HepG2 (cell line): ENCODE measurements around the gene TRMU. TPM values are rescaled to one million over a fixed set of nuclear protein-coding genes. Genes with fewer than 3 reads are reported as not detected.

Experiments used
- ATF3 ChIP-seq: sonication (generic); formaldehyde crosslinking; IDR thresholded peaks from 2 replicates; pipeline ENCODE4 v1.4.0; 2020; ENCODE audit warnings: missing genetic modification reagents
- BHLHE40 ChIP-seq: IDR thresholded peaks from 2 replicates; pipeline ENCODE4 v1.6.1; 2011; ENCODE audit warnings: low read length, improper control_type of control experiment
- E2F1 ChIP-seq: sonication (generic); formaldehyde crosslinking; IDR thresholded peaks from 2 replicates; pipeline ENCODE4 v1.5.0; 2020; ENCODE audit warnings: missing genetic modification reagents
- ETV6 ChIP-seq: sonication (generic); formaldehyde crosslinking; conservative IDR thresholded peaks from 2 replicates; pipeline ENCODE4 v1.4.0; 2020; ENCODE audit warnings: missing genetic modification reagents
- HES4 ChIP-seq: sonication (generic); formaldehyde crosslinking; IDR thresholded peaks from 2 replicates; pipeline ENCODE4 v1.9.0; 2021; ENCODE audit warnings: mild to moderate bottlenecking, missing genetic modification reagents, borderline replicate concordance
- HIC2 ChIP-seq: sonication (generic); formaldehyde crosslinking; IDR thresholded peaks from 2 replicates; pipeline ENCODE4 v1.9.0; 2022; ENCODE audit warnings: low read depth, missing genetic modification reagents
- IRF1 ChIP-seq: sonication (generic); formaldehyde crosslinking; IDR thresholded peaks from 2 replicates; pipeline ENCODE4 v1.4.0; 2020; ENCODE audit warnings: low read depth, mild to moderate bottlenecking, missing genetic modification reagents
- RELA ChIP-seq: sonication (generic); formaldehyde crosslinking; IDR thresholded peaks from 2 replicates; pipeline ENCODE4 v1.4.0; 2020; ENCODE audit warnings: missing genetic modification reagents
- SNAI1 ChIP-seq: sonication (generic); formaldehyde crosslinking; IDR thresholded peaks from 2 replicates; pipeline ENCODE4 v1.5.0; 2020; ENCODE audit warnings: mild to moderate bottlenecking, missing genetic modification reagents, borderline replicate concordance
- TAF15 ChIP-seq: fragments of 200-400 bp; formaldehyde crosslinking; IDR thresholded peaks from one replicate; pipeline ENCODE4 v1.6.1; 2018; ENCODE audit warnings: mild to moderate bottlenecking, low read depth, low read length; ENCODE audit not compliant: poor library complexity, severe bottlenecking
- TCF7 ChIP-seq: sonication (generic); IDR thresholded peaks from 2 replicates; pipeline ENCODE4 v1.6.1; 2016; ENCODE audit warnings: antibody characterized with exemption, low read depth
- XRCC5 ChIP-seq: fragments of 200-400 bp; formaldehyde crosslinking; optimal IDR thresholded peaks from 2 replicates; pipeline ENCODE3; 2017; ENCODE audit warnings: mild to moderate bottlenecking, low read length
- ZBTB4 ChIP-seq: sonication (generic); formaldehyde crosslinking; IDR thresholded peaks from 2 replicates; pipeline ENCODE4 v1.4.0; 2020; ENCODE audit warnings: missing genetic modification reagents, mild to moderate bottlenecking, borderline replicate concordance
- ZFP82 ChIP-seq: sonication (generic); formaldehyde crosslinking; IDR thresholded peaks from 2 replicates; pipeline ENCODE4 v1.5.1; 2020; ENCODE audit warnings: mild to moderate bottlenecking, missing genetic modification reagents, borderline replicate concordance
- ZFY ChIP-seq: sonication (generic); formaldehyde crosslinking; IDR thresholded peaks from 2 replicates; pipeline ENCODE4 v1.4.0; 2020; ENCODE audit warnings: missing genetic modification reagents
- ZNF569 ChIP-seq: sonication (generic); formaldehyde crosslinking; IDR thresholded peaks from 2 replicates; pipeline ENCODE4 v1.5.0; 2020; ENCODE audit warnings: mild to moderate bottlenecking, missing genetic modification reagents, moderate library complexity, borderline replicate concordance
- ZXDC ChIP-seq: sonication (generic); formaldehyde crosslinking; IDR thresholded peaks from 2 replicates; pipeline ENCODE4 v1.5.0; 2020; ENCODE audit warnings: mild to moderate bottlenecking, missing genetic modification reagents
- polyA plus RNA-seq, 8 experiments: library from polyadenylated mRNA; depleted of rRNA in 3 of 8; stranded (reverse) in 7 of 8; unstranded in 1 of 8; fragments of >200 nt; fragmentation: Illumina TruSeq in 4 of 8; extraction: Trizol in 4 of 8; gene quantifications; 2 replicates each; pipeline versions ENCODE4 v1.2.1 to v1.2.3, GENCODE V29; 2011 to 2016; ENCODE audit warnings: low read depth in 4 of 8, missing spikeins in 1 of 8, mixed read lengths in 1 of 8; ENCODE audit not compliant: insufficient read depth in 1 of 8
- total RNA-seq, 5 experiments: library from RNA; depleted of rRNA; stranded (reverse); fragments of >200 nt; fragmentation: Illumina TruSeq; extraction: Trizol; gene quantifications; 2 replicates each; pipeline ENCODE4 v1.2.3, GENCODE V29; 2016; ENCODE audit warnings: low read depth in 1 of 5

The TRMU gene
- total and polyA plus RNA-seq, 2 of the 13 experiments (the other 11 are each of a cell fraction or from before 2014, with no cell fraction given) = 31.0 to 50.2 TPM

- TF ChIP-seq HIC2 (CRISPR knock-in tag) (0 out of 2 replicates have a peak, but pooled peaks have one; percentile 24), E2F1 (CRISPR knock-in tag) (peak; percentile 80), RELA (peak; percentile 89; the same call in 1 of the 2 replicates), TCF7 (no peak), ZFP82 (CRISPR knock-in tag) (0 out of 2 replicates have a peak, but pooled peaks have one; percentile 12), TAF15 (peak; percentile 66), ZXDC (peak; percentile 96), ZNF569 (CRISPR knock-in tag) (no peak; the same call in 1 of the 2 replicates), BHLHE40 (peak; percentile 26; the same call in 1 of the 2 replicates), XRCC5 (peak; percentile 96), ATF3 (CRISPR knock-in tag) (no peak), ZFY (peak; percentile 100), IRF1 (CRISPR knock-in tag) (no peak), ETV6 (CRISPR knock-in tag) (peak; percentile 87), SNAI1 (CRISPR knock-in tag) (peak; percentile 84; the same call in 1 of the 2 replicates), HES4 (peak; percentile 92), ZBTB4 (CRISPR knock-in tag) (no peak)
Measured at GRCh38 chr22:46335201-46336118, at the start of gene TRMU (continued).
